A549 (cell line): ENCODE measurements around the gene MPPE1. TPM values are rescaled to one million over a fixed set of nuclear protein-coding genes. Genes with fewer than 3 reads are reported as not detected.
"Not testable (repeated sequence)": the region's sequence is repeated elsewhere in the genome, so short reads cannot be mapped to it uniquely, and the experiment has no call there.

Source experiments
- ATAC-seq, 2 experiments: fragments of 200-7000 bp in 1 of 2; fragments of >200 bp in 1 of 2; cut with Nextera tagmentation in 1 of 2; cut with Tn5 transposase in 1 of 2; 3 replicates each; pipeline versions ENCODE4 v1.8.0 to v1.9.1; 2018 to 2020; ENCODE audit warnings: mild to moderate bottlenecking in 1 of 2, moderate library complexity in 1 of 2
- CTCF ChIA-PET: fragments of 300-600 bp; sonication (Branson Sonifier 250); formaldehyde crosslinking; extraction: SDS; loops from one replicate; lab custom pipeline; 2021; ENCODE audit warnings: antibody characterized with exemption, inconsistent platforms; lab: Yijun Ruan, JAX
- POLR2A ChIA-PET: fragments of 350-600 bp; formaldehyde crosslinking; extraction: SDS; loops from one replicate; lab custom pipeline; 2021; ENCODE audit warnings: antibody characterized with exemption, inconsistent platforms; lab: Yijun Ruan, JAX
- DNase-seq, 2 experiments: peaks; one replicate each; pipeline versions ENCODE4 v3.0.0 to v3.0.0-alpha.2; 2011 to 2016; ENCODE audit warnings: low read depth in 1 of 2, low spot score in 1 of 2
- FAIRE-seq: peaks from 2 replicates; lab custom pipeline; 2011; peaks lifted over from hg19 to GRCh38; lab: Jason Lieb, UNC
- H3K27ac ChIP-seq, 2 experiments: fragments of >200 bp; sonication (Bioruptor Twin); formaldehyde crosslinking; 3 replicates each; pipeline ENCODE4 v1.5.1; 2016 to 2017
- H3K4me1 ChIP-seq: fragments of >200 bp; sonication (Bioruptor Twin); formaldehyde crosslinking; 3 replicates; pipeline ENCODE4 v1.6.1; 2016
- H3K4me2 ChIP-seq: fragments of >200 bp; sonication (Bioruptor Twin); formaldehyde crosslinking; 3 replicates; pipeline ENCODE4 v1.6.1; 2016
- H3K4me3 ChIP-seq: fragments of >200 bp; sonication (Bioruptor Twin); formaldehyde crosslinking; 3 replicates; pipeline ENCODE4 v1.5.1; 2016
- H3K9me3 ChIP-seq: fragments of >200 bp; sonication (Bioruptor Twin); formaldehyde crosslinking; 3 replicates; pipeline ENCODE4 v1.6.1; 2016
- CBX8 ChIP-seq: fragments of 200-600 bp; sonication (generic); IDR thresholded peaks from 2 replicates; pipeline ENCODE4 v1.6.1; 2016
- CEBPB ChIP-seq, 2 experiments: fragments of >200 bp in 1 of 2; sonication (Bioruptor Twin) in 1 of 2; formaldehyde crosslinking in 1 of 2; IDR thresholded peaks; 2 replicates each; pipeline ENCODE4 v1.6.1; 2012 to 2016
- CHD2 ChIP-seq: fragments of 150-350 bp; IDR thresholded peaks from 2 replicates; pipeline ENCODE4 v1.6.1; 2014; ENCODE audit warnings: low read length; ENCODE audit not compliant: partially characterized antibody
- ESRRA ChIP-seq: fragments of 150-350 bp; IDR thresholded peaks from 2 replicates; pipeline ENCODE4 v1.6.1; 2014; ENCODE audit warnings: mild to moderate bottlenecking, low read length, borderline replicate concordance
- FOSB ChIP-seq: fragments of 250-450 bp; sonication (Bioruptor Pico); IDR thresholded peaks from 2 replicates; pipeline ENCODE4 v1.5.0; 2020; ENCODE audit warnings: mild to moderate bottlenecking, moderate library complexity
- FOSL2 ChIP-seq, 2 experiments: fragments of 450-650 bp in 1 of 2; fragments of >200 bp in 1 of 2; sonication (Bioruptor Twin) in 1 of 2; formaldehyde crosslinking; IDR thresholded peaks; 2 replicates each; pipeline versions ENCODE4 v1.5.0 to v1.6.1; 2016 to 2020; ENCODE audit warnings: mild to moderate bottlenecking in 1 of 2, moderate library complexity in 1 of 2
- FOXS1 ChIP-seq: fragments of 250-450 bp; sonication (Bioruptor Pico); IDR thresholded peaks from 2 replicates; pipeline ENCODE4 v1.5.0; 2020; ENCODE audit warnings: mild to moderate bottlenecking, moderate library complexity
- HEYL ChIP-seq: fragments of 250-450 bp; sonication (Bioruptor Pico); IDR thresholded peaks from 2 replicates; pipeline ENCODE4 v1.8.0; 2021; ENCODE audit warnings: mild to moderate bottlenecking, moderate library complexity
- KDM1A ChIP-seq: fragments of 200-600 bp; sonication (generic); IDR thresholded peaks from 2 replicates; pipeline ENCODE4 v1.6.1; 2016; ENCODE audit warnings: low read depth, mild to moderate bottlenecking
- MAZ ChIP-seq: fragments of 150-350 bp; IDR thresholded peaks from 2 replicates; pipeline ENCODE4 v1.6.1; 2014; ENCODE audit warnings: antibody characterized with exemption, low read depth, low read length, borderline replicate concordance
- MYC ChIP-seq: IDR thresholded peaks from 2 replicates; pipeline ENCODE4 v1.6.1; 2012; ENCODE audit warnings: mild to moderate bottlenecking, inconsistent platforms, low read length, improper control_type of control experiment, borderline replicate concordance
- NR3C1 ChIP-seq: fragments of >200 bp; sonication (Bioruptor Twin); formaldehyde crosslinking; IDR thresholded peaks from 3 replicates; pipeline ENCODE4 v1.6.1; 2017
- PHF8 ChIP-seq: fragments of 200-600 bp; sonication (generic); IDR thresholded peaks from 2 replicates; pipeline ENCODE4 v1.6.1; 2016; ENCODE audit warnings: low read depth, mild to moderate bottlenecking, antibody characterized with exemption, moderate library complexity, borderline replicate concordance
- POLR2AphosphoS2 ChIP-seq: conservative IDR thresholded peaks from 2 replicates; pipeline ENCODE4 v1.6.1; 2012; ENCODE audit warnings: low read length, improper control_type of control experiment, inconsistent platforms
- RARB ChIP-seq: fragments of 250-450 bp; sonication (Bioruptor Pico); IDR thresholded peaks from 2 replicates; pipeline ENCODE4 v1.8.0; 2021; ENCODE audit warnings: mild to moderate bottlenecking, moderate library complexity
- RCOR1 ChIP-seq: fragments of 150-350 bp; IDR thresholded peaks from 2 replicates; pipeline ENCODE4 v1.6.1; 2014; ENCODE audit warnings: antibody characterized with exemption, low read length, low read depth
- SMC3 ChIP-seq: fragments of >200 bp; sonication (Bioruptor Twin); formaldehyde crosslinking; IDR thresholded peaks from 3 replicates; pipeline ENCODE4 v1.6.1; 2018; ENCODE audit warnings: inconsistent platforms
- SREBF2 ChIP-seq: fragments of 450-650 bp; IDR thresholded peaks from 2 replicates; pipeline ENCODE4 v1.6.1; 2014; ENCODE audit warnings: mild to moderate bottlenecking, moderate library complexity
- TFCP2L1 ChIP-seq: fragments of 250-450 bp; sonication (Bioruptor Pico); IDR thresholded peaks from 2 replicates; pipeline ENCODE4 v1.5.0; 2021; ENCODE audit warnings: mild to moderate bottlenecking
- ZFP36 ChIP-seq: fragments of 450-650 bp; IDR thresholded peaks from 2 replicates; pipeline ENCODE4 v1.6.1; 2014; ENCODE audit warnings: borderline replicate concordance; ENCODE audit not compliant: partially characterized antibody
- WGBS: methylation state at CpG from one replicate; pipeline ENCODE4 v1.1.6; 2017; ENCODE audit errors: missing lambda C conversion rate; 5-methylcytosine and 5-hydroxymethylcytosine counted together
- polyA plus RNA-seq, 4 experiments: library from polyadenylated mRNA; depleted of rRNA in 3 of 4; stranded (reverse); fragments of >200 nt; fragmentation: RNase III in 1 of 4; extraction: RNeasy Plus Mini Kit Qiagen cat#74134 plus additional on column Dnase treatment in 1 of 4; gene quantifications; 2 replicates in 3 of 4; 3 replicates in 1 of 4; pipeline ENCODE4 v1.2.3, GENCODE V29; 2011 to 2017
- TF ChIP-seq, protein P1 (sequence below): fragments of 450-650 bp; IDR thresholded peaks from 2 replicates; pipeline ENCODE4 v1.6.1; 2014; ENCODE audit warnings: antibody characterized with exemption
- TF ChIP-seq, protein P2 (sequence below): fragments of 250-450 bp; sonication (Bioruptor Pico); IDR thresholded peaks from 2 replicates; pipeline ENCODE4 v1.5.0; 2020; ENCODE audit warnings: low read depth, mild to moderate bottlenecking, moderate library complexity
- TF ChIP-seq, protein P3 (sequence below): IDR thresholded peaks from 2 replicates; pipeline ENCODE4 v1.6.1; 2012
- TF ChIP-seq, protein P4 (sequence below): fragments of >200 bp; sonication (Bioruptor Twin); formaldehyde crosslinking; IDR thresholded peaks from 2 replicates; pipeline ENCODE4 v1.6.1; 2016

The MPPE1 gene
- polyA plus RNA-seq, 2 of the 4 experiments (the other 2 are of a cell fraction) = 20.4 to 26.4 TPM

DNA sequence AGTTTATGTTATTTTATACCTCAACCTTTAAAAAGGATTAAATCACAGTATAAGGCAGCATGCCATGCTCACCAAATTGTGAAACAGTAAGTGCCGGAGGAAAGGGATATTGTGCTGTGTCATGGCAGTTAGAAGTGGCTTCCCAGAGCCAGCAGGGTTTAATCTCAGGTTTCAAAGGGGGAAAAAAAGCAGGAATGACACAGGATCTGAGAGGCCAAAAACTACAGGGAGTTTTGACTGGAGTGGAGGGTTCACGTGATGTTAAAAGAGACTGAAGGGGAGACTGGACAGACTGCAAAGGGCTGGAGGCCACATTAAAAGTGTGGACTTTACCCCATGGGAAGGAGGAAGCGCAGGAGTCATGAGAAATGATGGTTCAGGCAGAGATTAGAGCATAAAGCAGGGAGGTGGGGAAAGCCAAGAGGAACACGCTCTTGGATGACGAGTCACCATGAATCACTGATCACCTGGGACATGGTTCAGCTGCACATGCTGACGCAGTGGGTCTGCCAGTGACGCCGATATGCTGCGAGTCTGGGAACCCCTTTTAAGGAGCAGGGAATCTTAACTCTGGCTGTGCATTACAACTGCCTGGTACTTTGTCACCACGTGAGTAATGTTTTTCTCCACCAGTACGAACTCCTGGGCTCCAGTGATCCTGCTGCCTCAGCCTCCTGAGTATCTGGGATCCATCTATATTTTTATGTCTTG, 50.8 kb downstream of the MPPE1 start (continued):
- TF ChIP-seq, protein P1, sequence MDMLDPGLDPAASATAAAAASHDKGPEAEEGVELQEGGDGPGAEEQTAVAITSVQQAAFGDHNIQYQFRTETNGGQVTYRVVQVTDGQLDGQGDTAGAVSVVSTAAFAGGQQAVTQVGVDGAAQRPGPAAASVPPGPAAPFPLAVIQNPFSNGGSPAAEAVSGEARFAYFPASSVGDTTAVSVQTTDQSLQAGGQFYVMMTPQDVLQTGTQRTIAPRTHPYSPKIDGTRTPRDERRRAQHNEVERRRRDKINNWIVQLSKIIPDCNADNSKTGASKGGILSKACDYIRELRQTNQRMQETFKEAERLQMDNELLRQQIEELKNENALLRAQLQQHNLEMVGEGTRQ = peak; percentile 86
- TF ChIP-seq TFCP2L1 (CRISPR knock-in tag) = no peak
- no peak for TF ChIP-seq NR3C1
- TF ChIP-seq PHF8 = no peak
- TF ChIP-seq MAZ = no peak
- TF ChIP-seq FOXS1 (CRISPR knock-in tag) = no peak
- no peak for TF ChIP-seq ZFP36
- TF ChIP-seq POLR2AphosphoS2 = peak; percentile 66
- peak; percentile 64 to 78 for TF ChIP-seq CEBPB (IDR thresholded peaks at IDR 0.05)
- TF ChIP-seq CHD2 = no peak
- no peak for TF ChIP-seq KDM1A
- peak; percentile 95 for TF ChIP-seq FOSL2 (IDR thresholded peaks at IDR 0.05)
- TF ChIP-seq FOSL2 (CRISPR knock-in tag; IDR thresholded peaks at IDR 0.05) = peak; percentile 98
- TF ChIP-seq SMC3 = no peak
- TF ChIP-seq RARB (CRISPR knock-in tag) = no peak
- TF ChIP-seq HEYL (CRISPR knock-in tag) = no peak
- TF ChIP-seq, protein P2, sequence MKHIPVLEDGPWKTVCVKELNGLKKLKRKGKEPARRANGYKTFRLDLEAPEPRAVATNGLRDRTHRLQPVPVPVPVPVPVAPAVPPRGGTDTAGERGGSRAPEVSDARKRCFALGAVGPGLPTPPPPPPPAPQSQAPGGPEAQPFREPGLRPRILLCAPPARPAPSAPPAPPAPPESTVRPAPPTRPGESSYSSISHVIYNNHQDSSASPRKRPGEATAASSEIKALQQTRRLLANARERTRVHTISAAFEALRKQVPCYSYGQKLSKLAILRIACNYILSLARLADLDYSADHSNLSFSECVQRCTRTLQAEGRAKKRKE (CRISPR knock-in tag) = no peak
- TF ChIP-seq, protein P3, sequence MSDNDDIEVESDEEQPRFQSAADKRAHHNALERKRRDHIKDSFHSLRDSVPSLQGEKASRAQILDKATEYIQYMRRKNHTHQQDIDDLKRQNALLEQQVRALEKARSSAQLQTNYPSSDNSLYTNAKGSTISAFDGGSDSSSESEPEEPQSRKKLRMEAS = peak; percentile 84; the same call in 1 of the 2 replicates
- TF ChIP-seq, protein P4, sequence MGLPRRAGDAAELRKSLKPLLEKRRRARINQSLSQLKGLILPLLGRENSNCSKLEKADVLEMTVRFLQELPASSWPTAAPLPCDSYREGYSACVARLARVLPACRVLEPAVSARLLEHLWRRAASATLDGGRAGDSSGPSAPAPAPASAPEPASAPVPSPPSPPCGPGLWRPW = no peak
- 0 out of 2 replicates have a peak, but pooled peaks have one; percentile 12 for TF ChIP-seq FOSB
- TF ChIP-seq SREBF2 = no peak
- no peak for TF ChIP-seq RCOR1
- TF ChIP-seq CBX8 = no peak
- TF ChIP-seq MYC = no peak
- TF ChIP-seq ESRRA = peak; percentile 43; the same call in 1 of the 2 replicates

- DNase-seq, FAIRE-seq, H3K9me3 ChIP-seq, POLR2A ChIA-PET, H3K4me3 ChIP-seq, ATAC-seq: not testable (repeated sequence)
- 92% methylated on average over 6 of the region's 6 CpGs for WGBS
- CTCF ChIA-PET = interaction anchor here (1.2 to 1.5 kb wide), 2 partner anchors 83 to 118 kb away, joined by 3 read pairs; no protein-coding TSS in a partner anchor
- Histone ChIP-seq H3K4me1 (peaks cover 38% of the 10 kb centered on the region), H3K4me2 (peak overlapping the region; percentile 75), H3K27ac (peak overlapping the region; percentile 98 to 99)
- 0 out of 4 replicates have a peak, but pooled peaks of 1 of the 2 experiments have one; percentile 17 for TF ChIP-seq CEBPB (IDR thresholded peaks at IDR 0.05)
These were observed 53.6 kb downstream of the MPPE1 start for GRCh38 chr18:11854554-11854953.
